KMS-11 (cell line): ENCODE measurements around the gene FAXDC2.

ENCODE experiments used
- H2AFZ ChIP-seq: fragments of 200-600 bp; sonication (generic); 2 replicates; pipeline ENCODE4 v1.6.1; 2016; ENCODE audit warnings: antibody characterized with exemption, mixed run types, low read depth
- H3K27ac ChIP-seq: fragments of 200-600 bp; sonication (generic); 2 replicates; pipeline ENCODE4 v1.6.1; 2016; ENCODE audit warnings: mild to moderate bottlenecking, mixed run types
- H3K27me3 ChIP-seq: fragments of 200-600 bp; sonication (generic); 2 replicates; pipeline ENCODE4 v1.6.1; 2017; ENCODE audit warnings: mild to moderate bottlenecking, low read depth, mixed run types, moderate library complexity; ENCODE audit not compliant: insufficient read depth
- H3K36me3 ChIP-seq: fragments of 200-600 bp; sonication (generic); 2 replicates; pipeline ENCODE4 v1.6.1; 2017; ENCODE audit warnings: mild to moderate bottlenecking, mixed run types; ENCODE audit not compliant: insufficient read depth
- H3K4me1 ChIP-seq: fragments of 200-600 bp; sonication (generic); 2 replicates; pipeline ENCODE4 v1.6.1; 2016; ENCODE audit warnings: mild to moderate bottlenecking, low read depth, mixed run types; ENCODE audit not compliant: poor library complexity, severe bottlenecking
- H3K4me2 ChIP-seq: fragments of 200-600 bp; sonication (generic); 2 replicates; pipeline ENCODE4 v1.7.0; 2016; ENCODE audit warnings: mild to moderate bottlenecking, mixed run types
- H3K4me3 ChIP-seq: fragments of 200-600 bp; sonication (generic); IDR thresholded peaks from 2 replicates; pipeline ENCODE4 v1.6.1; 2017; ENCODE audit warnings: low read depth, low read length, mixed read lengths; ENCODE audit not compliant: insufficient read depth
- H3K79me2 ChIP-seq: fragments of 200-600 bp; sonication (generic); 2 replicates; pipeline ENCODE4 v1.6.1; 2016; ENCODE audit warnings: low read depth, mixed run types; ENCODE audit not compliant: insufficient read depth
- H3K9ac ChIP-seq: fragments of 200-600 bp; sonication (generic); 2 replicates; pipeline ENCODE4 v1.6.1; 2016; ENCODE audit warnings: mild to moderate bottlenecking, mixed run types
- H4K20me1 ChIP-seq: fragments of 200-600 bp; sonication (generic); 2 replicates; pipeline ENCODE4 v1.6.1; 2016; ENCODE audit warnings: mild to moderate bottlenecking, mixed run types; ENCODE audit not compliant: insufficient read depth
- TF ChIP-seq, protein P1 (sequence below): fragments of 200-600 bp; sonication (generic); conservative IDR thresholded peaks from 2 replicates; pipeline ENCODE4 v1.6.1; 2017; ENCODE audit warnings: low read depth, mild to moderate bottlenecking, antibody characterized with exemption, low read length, moderate library complexity, mixed read lengths

Gene FAXDC2

DNA sequence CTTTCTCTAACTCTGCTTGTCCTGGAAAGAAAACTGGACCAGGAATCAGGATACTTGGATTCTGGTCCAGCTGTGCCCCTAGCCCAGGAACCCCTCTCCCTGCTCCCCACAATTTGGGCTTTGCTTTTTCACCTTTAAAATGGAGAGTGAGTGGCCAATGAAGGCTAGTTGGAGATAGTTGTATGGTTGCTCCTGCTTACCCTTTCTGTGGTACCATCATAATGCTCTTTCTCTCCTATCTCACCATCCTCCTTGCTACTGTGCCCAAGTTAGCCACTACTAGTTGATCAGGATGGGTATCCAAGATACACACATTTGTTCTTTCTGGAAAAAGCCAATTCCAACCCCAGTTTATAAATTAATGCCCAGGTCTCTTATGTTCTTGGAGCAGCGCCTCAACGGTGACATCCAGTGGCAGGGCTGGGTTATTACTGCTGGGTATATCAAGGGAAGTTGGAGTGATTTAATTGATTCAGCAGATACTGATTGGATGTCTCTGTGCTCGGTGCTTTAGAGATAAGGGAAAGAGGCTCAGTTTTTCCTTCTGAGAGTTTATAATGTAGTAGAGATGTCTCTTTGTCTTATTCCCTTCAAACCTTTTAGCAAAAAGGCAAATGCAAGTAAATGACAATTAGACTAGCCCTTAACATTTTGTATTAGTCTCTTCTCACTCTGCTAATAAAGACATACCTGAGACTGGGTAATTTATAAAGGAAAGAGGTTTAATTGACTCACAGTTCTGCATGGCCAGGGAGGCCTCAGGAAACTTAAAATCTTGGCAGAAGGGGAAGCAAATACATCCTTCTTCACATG is 38.5 kb downstream of the FAXDC2 start:
- Histone ChIP-seq H2AFZ (no peak overlapping the region), H3K27ac (no peak overlapping the region), H3K4me1 (no peaks in the 10 kb centered on the region), H3K36me3 (no peaks in the 10 kb centered on the region), H3K4me3 (no peak overlapping the region), H3K27me3 (no peaks in the 10 kb centered on the region), H3K4me2 (no peak overlapping the region), H3K79me2 (no peaks in the 10 kb centered on the region), H4K20me1 (no peaks in the 10 kb centered on the region), H3K9ac (no peak overlapping the region)
- TF ChIP-seq, protein P1, sequence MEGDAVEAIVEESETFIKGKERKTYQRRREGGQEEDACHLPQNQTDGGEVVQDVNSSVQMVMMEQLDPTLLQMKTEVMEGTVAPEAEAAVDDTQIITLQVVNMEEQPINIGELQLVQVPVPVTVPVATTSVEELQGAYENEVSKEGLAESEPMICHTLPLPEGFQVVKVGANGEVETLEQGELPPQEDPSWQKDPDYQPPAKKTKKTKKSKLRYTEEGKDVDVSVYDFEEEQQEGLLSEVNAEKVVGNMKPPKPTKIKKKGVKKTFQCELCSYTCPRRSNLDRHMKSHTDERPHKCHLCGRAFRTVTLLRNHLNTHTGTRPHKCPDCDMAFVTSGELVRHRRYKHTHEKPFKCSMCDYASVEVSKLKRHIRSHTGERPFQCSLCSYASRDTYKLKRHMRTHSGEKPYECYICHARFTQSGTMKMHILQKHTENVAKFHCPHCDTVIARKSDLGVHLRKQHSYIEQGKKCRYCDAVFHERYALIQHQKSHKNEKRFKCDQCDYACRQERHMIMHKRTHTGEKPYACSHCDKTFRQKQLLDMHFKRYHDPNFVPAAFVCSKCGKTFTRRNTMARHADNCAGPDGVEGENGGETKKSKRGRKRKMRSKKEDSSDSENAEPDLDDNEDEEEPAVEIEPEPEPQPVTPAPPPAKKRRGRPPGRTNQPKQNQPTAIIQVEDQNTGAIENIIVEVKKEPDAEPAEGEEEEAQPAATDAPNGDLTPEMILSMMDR: peak; percentile 81

DNA sequence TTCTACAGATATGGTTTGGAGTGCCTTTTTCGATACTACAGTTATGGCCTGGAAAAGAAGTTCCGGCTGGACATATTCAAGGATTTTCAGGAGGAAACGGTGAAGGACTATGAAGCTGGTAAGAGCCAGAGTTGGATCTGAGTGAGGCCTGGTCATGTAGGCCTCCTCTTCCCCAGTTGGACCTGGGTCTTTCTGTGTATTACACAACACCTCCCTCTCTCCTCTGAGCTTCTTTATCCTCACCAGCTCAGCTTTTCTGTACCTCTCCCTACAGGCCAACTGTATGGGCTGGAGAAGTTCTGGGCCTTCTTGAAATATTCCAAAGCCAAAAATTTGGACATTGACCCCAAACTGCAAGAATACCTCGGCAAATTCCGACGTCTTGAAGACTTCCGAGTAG is 39.2 kb downstream of the FAXDC2 start:
- TF ChIP-seq, protein P1: no peak
- no peaks in the 10 kb centered on the region for H4K20me1 ChIP-seq
- H3K4me2 ChIP-seq: no peak overlapping the region
- no peak overlapping the region for H2AFZ ChIP-seq
- H3K27ac ChIP-seq: no peak overlapping the region
- H3K9ac ChIP-seq: no peak overlapping the region
- H3K36me3 ChIP-seq: no peaks in the 10 kb centered on the region
- H3K27me3 ChIP-seq: no peaks in the 10 kb centered on the region
- no peaks in the 10 kb centered on the region for H3K4me1 ChIP-seq
- H3K79me2 ChIP-seq: no peaks in the 10 kb centered on the region
- no peak overlapping the region for H3K4me3 ChIP-seq

DNA sequence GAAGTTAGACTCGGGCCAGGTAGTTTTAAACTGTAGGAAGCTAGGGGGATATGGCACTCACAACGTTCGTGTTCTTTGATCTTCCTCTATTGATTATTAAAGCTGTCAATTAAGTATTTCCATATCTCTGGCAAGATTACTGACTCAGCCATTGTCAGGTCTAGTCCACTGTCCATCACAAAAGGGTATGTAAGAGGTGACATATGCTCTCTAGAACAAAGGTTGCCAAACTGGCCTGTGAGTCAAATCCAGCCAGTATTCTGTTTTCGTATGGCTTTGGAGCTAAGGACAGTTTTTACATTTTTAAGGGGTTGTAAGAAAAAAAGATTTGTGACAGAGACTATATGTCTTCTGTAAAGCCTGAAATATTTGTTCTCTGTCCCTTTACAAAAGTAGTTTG is 44.2 kb downstream of the FAXDC2 start:
- no peaks in the 10 kb centered on the region for H3K27me3 ChIP-seq
- TF ChIP-seq, protein P1: no peak
- H3K36me3 ChIP-seq: no peaks in the 10 kb centered on the region
- H3K9ac ChIP-seq: no peak overlapping the region
- no peaks in the 10 kb centered on the region for H4K20me1 ChIP-seq
- no peaks in the 10 kb centered on the region for H3K4me1 ChIP-seq
- peaks cover 4% of the 10 kb centered on the region; the same call in 1 of the 2 replicates for H3K79me2 ChIP-seq
- no peak overlapping the region for H3K27ac ChIP-seq
- no peak overlapping the region for H2AFZ ChIP-seq
- H3K4me3 ChIP-seq: no peak overlapping the region
- no peak overlapping the region for H3K4me2 ChIP-seq

DNA sequence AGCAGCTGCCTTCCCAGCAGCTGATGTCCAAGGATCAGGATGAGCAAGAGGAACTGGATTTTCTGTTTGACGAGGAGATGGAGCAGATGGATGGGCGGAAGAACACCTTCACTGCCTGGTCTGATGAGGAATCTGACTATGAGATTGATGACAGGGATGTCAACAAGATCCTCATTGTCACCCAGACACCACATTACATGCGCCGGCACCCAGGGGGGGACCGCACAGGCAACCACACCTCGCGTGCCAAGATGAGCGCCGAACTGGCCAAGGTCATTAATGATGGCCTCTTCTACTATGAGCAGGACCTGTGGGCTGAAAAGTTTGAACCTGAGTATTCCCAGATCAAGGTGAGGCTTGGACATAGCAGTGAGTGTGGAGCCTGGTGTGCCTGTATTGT is 48.4 kb downstream of the FAXDC2 start:
- no peaks in the 10 kb centered on the region for H3K4me1 ChIP-seq
- H3K79me2 ChIP-seq: peaks cover 6% of the 10 kb centered on the region; the same call in 1 of the 2 replicates

More for the DNA sequence above, 48.4 kb downstream of the FAXDC2 start:
- H3K9ac ChIP-seq: no peak overlapping the region
- no peak overlapping the region for H2AFZ ChIP-seq
- H3K27me3 ChIP-seq: no peaks in the 10 kb centered on the region
- H3K27ac ChIP-seq: no peak overlapping the region
- H3K36me3 ChIP-seq: 0 out of 2 replicates have a peak, but pooled peaks cover 3% of the 10 kb centered on the region
- no peak overlapping the region for H3K4me3 ChIP-seq
- TF ChIP-seq, protein P1: no peak
- no peak overlapping the region for H3K4me2 ChIP-seq
- H4K20me1 ChIP-seq: no peaks in the 10 kb centered on the region
